GM21737 (cell line): Measurements from ENCODE around the gene SPOCK1.
"Not testable (repeated sequence)": the region's sequence is repeated elsewhere in the genome, so short reads cannot be mapped to it uniquely, and the experiment has no call there.

Source experiments
- ATAC-seq: cut with Tn5 transposase; IDR thresholded peaks from one replicate; pipeline ENCODE4 v1.9.1; 2021; ENCODE audit warnings: mild to moderate bottlenecking, moderate library complexity; ENCODE audit not compliant: unreplicated experiment

The SPOCK1 gene

GRCh38 chr5:137399911-137400310 lies 99.2 kb downstream of the SPOCK1 start:
- ATAC-seq = no peak

GRCh38 chr5:137398751-137399150 lies 100.4 kb downstream of the SPOCK1 start:
- no peak for ATAC-seq

GRCh38 chr5:137398154-137398553 lies 101.0 kb downstream of the SPOCK1 start:
- no peak for ATAC-seq

GRCh38 chr5:137395011-137395755 lies 103.9 kb downstream of the SPOCK1 start:
- ATAC-seq = no peak

- no peak for ATAC-seq
Measured at GRCh38 chr5:137394380-137394779, 104.7 kb downstream of the SPOCK1 start.

GRCh38 chr5:137393196-137393993 lies 105.7 kb downstream of the SPOCK1 start:
- no peak for ATAC-seq

GRCh38 chr5:137392261-137392660 lies 106.9 kb downstream of the SPOCK1 start:
- no peak for ATAC-seq

GRCh38 chr5:137391044-137391443 lies 108.1 kb downstream of the SPOCK1 start:
- ATAC-seq = not testable (repeated sequence)

- ATAC-seq = no peak
Measured at GRCh38 chr5:137389042-137389441, 110.1 kb downstream of the SPOCK1 start.

GRCh38 chr5:137385064-137385463 lies 114.1 kb downstream of the SPOCK1 start:
- ATAC-seq = no peak

GRCh38 chr5:137383909-137384308 lies 115.2 kb downstream of the SPOCK1 start:
- no peak for ATAC-seq

GRCh38 chr5:137381555-137381954 lies 117.6 kb downstream of the SPOCK1 start:
- ATAC-seq = no peak

GRCh38 chr5:137379555-137380286 lies 119.4 kb downstream of the SPOCK1 start:
- no peak for ATAC-seq

GRCh38 chr5:137375741-137376526 lies 123.2 kb downstream of the SPOCK1 start:
- ATAC-seq = no peak

- no peak for ATAC-seq
Measured at GRCh38 chr5:137374110-137374714, 124.9 kb downstream of the SPOCK1 start.

GRCh38 chr5:137372773-137373160 lies 126.4 kb downstream of the SPOCK1 start:
- ATAC-seq = no peak

GRCh38 chr5:137372016-137372772 lies 126.9 kb downstream of the SPOCK1 start:
- ATAC-seq = no peak

- ATAC-seq = no peak
Measured at GRCh38 chr5:137370096-137371071, 128.7 kb downstream of the SPOCK1 start.
